ENCODE data around the gene ZNF560.
"Not testable (repeated sequence)": the region's sequence is repeated elsewhere in the genome, so short reads cannot be mapped to it uniquely, and the experiment has no call there.

The ZNF560 gene

GRCh38 chr19:9498183-9498902, at the start of gene ZNF560:
Gene ZNF560, minus strand, starts transcription at chr19:9498616. Its CDS starts 23,303 bp downstream, at chr19:9475313.
- DNase-seq (ENCODE audit: low spot score), result peak; percentile 31

DNA sequence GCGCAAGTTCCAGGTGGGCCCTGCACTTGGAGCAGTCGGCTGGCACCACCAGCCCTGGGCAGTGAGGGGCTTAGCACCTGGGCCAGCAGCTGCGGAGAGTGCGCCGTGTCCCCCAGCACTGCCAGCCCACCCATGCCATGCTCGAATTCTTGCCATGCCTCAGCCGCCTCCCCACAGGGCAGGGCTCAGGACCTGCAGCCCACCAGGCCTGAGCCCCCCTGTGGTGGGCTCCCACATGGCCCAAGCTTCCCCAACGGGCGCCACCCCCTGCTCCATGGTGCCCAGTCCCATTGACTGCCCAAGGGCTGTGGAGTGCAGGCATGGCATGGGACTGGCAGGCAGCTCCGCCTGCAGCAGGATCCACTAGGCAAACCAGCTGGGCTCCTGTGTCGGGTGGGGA, 49.5 kb upstream of the ZNF560 start:
- DNase-seq (ENCODE audit: low spot score), result no peak

GRCh38 chr19:9541281-9541680, 42.9 kb upstream of the ZNF560 start:
- DNase-seq (ENCODE audit: low spot score), result not testable (repeated sequence)

DNA sequence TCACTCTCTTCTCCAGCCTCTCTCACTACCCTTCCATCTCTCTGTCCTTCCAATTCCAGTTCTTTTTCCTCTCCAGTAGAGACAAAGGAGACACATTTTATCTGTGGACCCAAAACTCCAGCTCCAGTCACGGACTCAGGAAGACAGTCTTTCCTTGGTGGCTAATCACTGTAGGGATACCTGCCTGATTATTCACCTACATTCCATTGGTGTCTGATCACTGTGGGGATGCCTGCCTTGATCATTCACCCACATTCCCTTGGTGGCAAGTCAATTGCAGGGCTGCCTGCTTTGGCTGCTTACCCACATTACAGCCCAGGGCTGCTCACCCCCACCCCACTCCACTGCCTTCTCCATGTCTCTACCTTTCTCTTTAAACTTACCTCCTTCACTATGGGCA, 41.5 kb upstream of the ZNF560 start:
- DNase-seq (ENCODE audit: low spot score), result not testable (repeated sequence)

DNA sequence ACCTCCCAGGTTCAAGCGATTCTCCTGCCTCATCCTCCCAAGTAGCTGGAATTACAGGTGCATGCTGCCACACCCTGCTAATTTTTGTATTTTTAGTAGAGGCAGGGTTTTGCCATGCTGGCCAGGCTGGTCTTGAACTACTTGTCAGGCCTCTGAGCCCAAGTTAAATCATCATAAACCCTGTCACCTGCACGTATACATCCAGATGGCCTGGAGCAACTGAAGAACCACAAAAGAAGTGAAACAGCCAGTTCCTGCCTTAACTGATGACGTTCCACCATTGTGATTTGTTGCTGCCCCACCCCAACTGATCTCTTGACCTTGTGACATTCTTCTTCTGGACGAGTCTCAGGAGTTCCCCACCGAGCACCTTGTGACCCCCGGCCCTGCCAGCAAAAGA, 40.8 kb upstream of the ZNF560 start:
- not testable (repeated sequence) for DNase-seq (ENCODE audit: low spot score)

GRCh38 chr19:9538183-9539058, 40.0 kb upstream of the ZNF560 start, which contains the start of gene ZNF426:
Gene ZNF426, minus strand, starts transcription at chr19:9538645. Its CDS starts 2,413 bp downstream, at chr19:9536232.
- peak; percentile 94 for DNase-seq (ENCODE audit: low spot score)

DNA sequence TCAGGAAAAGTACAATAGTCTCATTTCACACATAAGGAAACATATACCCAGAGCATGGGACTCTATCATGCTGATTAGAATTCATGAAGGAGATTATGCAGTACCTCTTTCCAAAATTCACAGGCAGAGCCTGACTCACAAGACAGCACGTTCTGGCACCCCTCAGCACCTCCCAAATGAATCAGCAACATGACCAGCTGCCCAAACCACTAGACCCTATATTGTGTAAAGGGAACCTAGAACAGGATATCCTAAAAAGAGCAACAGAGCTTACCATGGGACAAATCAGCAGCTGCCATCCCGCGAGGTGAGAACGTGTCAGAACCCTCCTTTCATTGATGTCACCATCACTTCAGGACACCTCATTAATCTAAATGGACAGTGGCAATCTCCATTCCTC, 37.5 kb upstream of the ZNF560 start:
- no peak for DNase-seq (ENCODE audit: low spot score)

- no peak for DNase-seq (ENCODE audit: low spot score)
Observed at GRCh38 chr19:9531933-9532332, 33.5 kb upstream of the ZNF560 start.

DNA sequence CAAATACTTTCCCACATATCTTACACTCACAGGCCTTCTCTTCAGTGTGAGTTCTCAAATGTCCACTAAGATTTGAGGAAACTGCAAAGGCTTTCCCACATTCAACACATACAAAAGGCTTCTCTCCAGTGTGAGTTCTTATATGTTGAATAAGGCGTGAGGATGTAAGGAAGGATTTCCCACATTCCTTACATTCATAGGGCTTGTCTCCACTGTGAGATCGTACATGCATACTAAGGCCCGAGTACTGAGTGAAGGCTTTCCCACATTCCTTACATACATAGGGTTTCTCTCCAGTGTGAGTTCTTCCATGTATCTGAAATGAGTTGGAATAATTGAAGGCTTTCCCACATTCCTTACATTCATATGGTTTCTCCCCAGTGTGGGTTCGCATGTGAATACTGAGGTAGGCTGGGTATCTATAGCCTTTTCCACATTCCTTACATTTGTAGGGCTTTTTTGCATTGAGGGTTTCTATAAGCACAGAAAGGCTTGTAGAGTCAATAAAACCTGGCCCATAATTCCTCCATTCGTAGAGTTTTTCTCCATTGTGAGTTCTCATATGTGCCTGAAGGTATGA, 30.4 kb upstream of the ZNF560 start:
- DNase-seq (ENCODE audit: low spot score), result no peak

GRCh38 chr19:9523885-9524474, 25.6 kb upstream of the ZNF560 start:
- no peak for DNase-seq (ENCODE audit: low spot score)

DNA sequence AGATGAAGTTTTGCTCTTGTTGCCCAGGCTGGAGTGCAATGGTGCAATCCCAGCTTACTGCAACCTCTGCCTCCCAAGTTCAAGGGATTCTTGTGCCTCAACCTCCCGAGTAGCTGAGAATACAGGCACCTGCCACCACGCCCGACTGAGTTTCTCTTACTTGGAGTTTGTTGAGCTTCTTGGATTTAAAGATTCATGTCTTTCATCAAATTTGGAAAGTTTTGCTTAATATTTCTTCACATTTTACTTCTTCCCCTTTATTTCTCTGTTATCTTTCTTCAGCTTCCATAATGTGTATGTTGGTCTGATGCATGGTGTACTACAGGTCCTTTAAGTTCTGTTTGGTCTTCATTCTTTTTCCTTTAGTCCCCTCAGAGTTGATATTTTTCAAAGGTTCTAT, 8.9 kb upstream of the ZNF560 start:
- no peak for DNase-seq (ENCODE audit: low spot score)

DNA sequence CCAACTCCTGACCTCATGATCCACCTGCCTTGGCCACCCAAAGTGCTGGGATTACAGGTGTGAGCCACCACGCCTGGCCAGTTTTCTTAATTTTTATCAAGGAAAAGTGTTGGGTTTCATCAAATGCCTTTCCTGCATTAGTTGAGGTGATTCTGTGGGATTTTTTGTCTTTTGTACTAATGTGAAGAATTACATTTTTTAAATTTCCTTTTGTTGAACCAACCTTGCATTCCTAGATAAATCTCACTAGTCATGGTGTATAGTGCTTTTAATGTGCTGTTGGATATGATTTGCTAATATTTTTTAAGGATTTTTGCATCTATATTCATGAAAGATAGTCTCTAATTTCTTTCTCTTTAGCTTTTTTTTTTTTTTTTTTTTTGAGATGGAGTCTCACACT, 2.4 kb upstream of the ZNF560 start:
- no peak for DNase-seq (ENCODE audit: low spot score)

DNA sequence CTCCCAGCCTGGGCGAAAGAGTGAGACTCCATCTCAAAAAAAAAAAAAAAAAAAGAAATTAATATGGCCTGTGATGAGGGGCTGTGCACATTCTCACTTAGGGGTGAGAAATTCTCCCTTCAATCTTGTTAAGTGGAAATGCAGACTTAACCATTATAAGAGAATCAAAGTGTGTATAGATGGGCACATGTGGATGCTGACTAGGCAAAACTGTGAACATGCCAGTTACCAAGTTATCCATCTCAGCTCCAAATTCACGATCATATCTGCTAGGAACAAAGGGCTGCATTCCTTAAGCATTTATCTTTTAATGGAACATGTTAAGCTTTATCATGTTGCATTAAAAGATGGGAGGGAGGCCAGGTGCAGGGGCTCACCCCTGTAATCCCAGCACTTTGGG, 4.3 kb downstream of the ZNF560 start:
- DNase-seq (ENCODE audit: low spot score), result no peak

DNA sequence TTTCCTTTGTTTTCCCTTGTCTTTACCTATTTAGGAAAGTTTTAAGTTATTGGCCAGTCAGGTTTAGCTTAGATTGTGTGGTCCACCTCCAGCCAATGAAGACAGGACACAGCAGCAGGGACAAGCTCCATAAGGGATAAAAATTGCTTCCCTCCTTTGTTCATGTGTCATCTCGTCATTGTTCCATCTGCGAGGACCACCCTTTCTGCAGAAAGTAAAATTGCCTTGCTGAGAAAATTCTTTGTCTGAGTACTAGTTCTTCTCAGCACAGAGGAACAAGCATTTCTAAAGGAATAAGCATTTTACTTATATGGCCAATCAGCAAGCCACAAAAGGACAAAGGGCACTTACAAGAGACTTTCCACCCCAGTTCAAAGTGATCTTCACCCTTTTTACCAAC, 11.4 kb downstream of the ZNF560 start:
- DNase-seq (ENCODE audit: low spot score), result no peak

- DNase-seq (ENCODE audit: low spot score), result no peak
Observed at GRCh38 chr19:9485140-9485539, 13.3 kb downstream of the ZNF560 start.

- DNase-seq (ENCODE audit: low spot score), result no peak
Observed at GRCh38 chr19:9474975-9475374, 23.4 kb downstream of the ZNF560 start.

DNA sequence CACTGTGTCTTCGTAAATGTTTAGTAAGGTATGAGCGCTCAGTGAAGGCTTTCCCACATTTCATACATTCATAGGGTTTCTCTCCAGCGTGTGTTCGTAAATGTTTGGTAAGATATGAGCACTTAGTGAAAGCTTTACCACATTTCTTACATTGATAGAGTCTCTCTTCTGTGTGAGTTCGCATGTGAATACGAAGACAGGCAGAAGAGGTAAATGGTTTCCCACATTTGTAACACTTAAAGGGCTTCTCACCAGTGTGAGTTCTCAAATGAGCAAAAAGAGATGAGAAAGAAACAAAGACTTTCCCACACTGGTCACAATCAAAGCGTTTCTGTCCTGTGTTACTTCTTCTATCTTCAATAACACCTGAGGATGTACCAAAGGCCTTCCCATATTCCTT, 31.3 kb downstream of the ZNF560 start:
- no peak for DNase-seq (ENCODE audit: low spot score)

- DNase-seq (ENCODE audit: low spot score), result no peak
Observed at GRCh38 chr19:9461938-9462337, 36.5 kb downstream of the ZNF560 start.

DNA sequence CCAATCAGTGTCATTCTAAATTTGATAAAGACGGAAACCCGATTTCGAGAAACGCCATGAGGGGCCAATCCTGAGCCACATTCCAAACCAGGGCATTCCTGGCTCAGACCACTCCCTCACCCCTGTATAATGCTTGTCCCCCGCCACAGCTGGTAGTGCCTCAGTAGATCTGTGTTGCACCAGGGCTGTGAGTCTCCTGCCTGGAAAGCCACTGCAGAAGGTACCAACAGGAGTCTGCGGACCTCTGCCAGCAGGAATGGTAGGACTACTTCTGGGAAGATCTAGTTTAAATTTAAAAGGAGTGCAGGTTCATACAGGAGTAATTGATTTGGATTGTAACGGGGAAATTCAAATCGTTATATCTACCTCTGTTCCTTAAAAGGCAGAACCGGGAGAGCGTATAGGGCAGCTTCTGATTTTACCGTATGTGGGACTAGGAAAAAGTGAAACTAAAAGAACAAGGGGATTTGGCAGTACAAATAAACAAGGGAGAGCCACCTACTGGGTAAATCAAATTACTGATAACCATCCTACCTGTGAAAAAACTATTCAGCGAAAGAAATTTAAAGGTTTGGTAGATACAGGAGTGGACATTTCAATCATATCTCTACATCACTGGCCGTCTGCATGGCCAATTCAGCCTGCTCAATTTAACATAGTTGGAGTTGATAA, 42.3 kb downstream of the ZNF560 start:
- no peak for DNase-seq (ENCODE audit: low spot score)

GRCh38 chr19:9453953-9454352, 44.5 kb downstream of the ZNF560 start:
- DNase-seq (ENCODE audit: low spot score), result no peak

DNA sequence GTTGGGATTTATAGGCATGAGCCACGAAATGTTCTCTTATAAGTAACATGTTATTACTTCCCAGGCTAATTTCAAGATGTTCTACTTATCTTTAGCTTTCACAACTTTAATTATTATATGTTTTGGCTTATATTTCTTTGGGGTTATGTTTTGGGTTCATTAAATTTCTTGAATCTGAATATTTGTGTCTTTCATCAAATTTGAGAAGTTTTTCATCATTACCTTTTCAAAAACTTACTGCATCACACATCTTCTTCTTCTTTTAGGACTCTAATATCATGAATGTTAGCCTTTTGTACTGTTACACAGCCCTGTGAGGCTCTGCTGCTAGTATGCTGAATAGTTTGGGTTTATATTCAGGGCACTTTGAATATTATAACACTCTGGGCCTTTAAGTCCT, 53.4 kb downstream of the ZNF560 start:
- no peak for DNase-seq (ENCODE audit: low spot score)

DNA sequence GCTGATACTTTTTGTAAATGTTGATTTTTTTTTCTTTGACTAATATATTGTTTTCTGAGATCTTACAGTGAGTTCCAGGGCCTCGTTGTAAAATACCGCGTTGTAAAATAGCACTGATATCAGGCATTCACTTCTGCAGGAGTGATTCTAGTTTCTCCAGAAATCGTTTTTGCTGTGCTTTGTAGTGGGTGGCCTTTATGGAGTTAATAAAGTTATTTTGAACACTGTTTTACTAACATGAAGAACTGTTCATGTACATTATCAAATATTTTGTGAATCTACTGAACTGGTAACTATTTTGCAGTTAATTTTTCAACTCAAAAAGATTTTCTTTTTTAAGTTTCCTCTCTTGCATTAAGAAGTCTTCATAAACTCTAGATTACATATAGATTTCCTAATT, 62.1 kb downstream of the ZNF560 start:
- DNase-seq (ENCODE audit: low spot score), result no peak
